CD4-positive, alpha-beta T cell treated with Interleukin-15 for 4 hours (primary cell): Measurements from ENCODE around the gene ASB15.

Source experiments
- DNase-seq: peaks from one replicate; pipeline ENCODE4 v3.0.0-alpha.2; 2020; ENCODE audit warnings: low spot score

The ASB15 gene

GRCh38 chr7:123637203-123637602 is 35.6 kb downstream of the ASB15 start:
- DNase-seq, result no peak

- DNase-seq, result no peak
These were observed 36.3 kb downstream of the ASB15 start for GRCh38 chr7:123637878-123638277.

- no peak for DNase-seq
These were observed 38.0 kb downstream of the ASB15 start for GRCh38 chr7:123639631-123640030.

- DNase-seq, result no peak
These were observed 39.0 kb downstream of the ASB15 start for GRCh38 chr7:123640583-123640982.

GRCh38 chr7:123641901-123642300 is 40.3 kb downstream of the ASB15 start:
- no peak for DNase-seq

GRCh38 chr7:123643495-123644441 is 42.1 kb downstream of the ASB15 start:
- no peak for DNase-seq

- DNase-seq, result no peak
These were observed 43.9 kb downstream of the ASB15 start for GRCh38 chr7:123645516-123645915.

GRCh38 chr7:123647106-123647730 is 45.6 kb downstream of the ASB15 start:
- no peak for DNase-seq

GRCh38 chr7:123649964-123650363 is 48.3 kb downstream of the ASB15 start:
- DNase-seq, result no peak

- no peak for DNase-seq
These were observed 49.0 kb downstream of the ASB15 start for GRCh38 chr7:123650595-123650994.

GRCh38 chr7:123652406-123652805 is 50.8 kb downstream of the ASB15 start:
- DNase-seq, result no peak

- DNase-seq, result no peak
These were observed 51.5 kb downstream of the ASB15 start for GRCh38 chr7:123653162-123653561.

- no peak for DNase-seq
These were observed 54.0 kb downstream of the ASB15 start, which contains the start of gene LMOD2 for GRCh38 chr7:123655614-123656013. LMOD2 (plus strand) TSS chr7:123655866; CDS start chr7:123655964, 98 bp downstream.

- DNase-seq, result no peak
These were observed 55.1 kb downstream of the ASB15 start for GRCh38 chr7:123656544-123657303.

- DNase-seq, result no peak
These were observed 55.7 kb downstream of the ASB15 start for GRCh38 chr7:123657304-123657685.

GRCh38 chr7:123658023-123658422 is 56.4 kb downstream of the ASB15 start:
- no peak for DNase-seq

- DNase-seq, result no peak
These were observed 59.1 kb downstream of the ASB15 start for GRCh38 chr7:123660514-123661354.

- no peak for DNase-seq
These were observed 60.1 kb downstream of the ASB15 start for GRCh38 chr7:123661765-123662164.

- DNase-seq, result no peak
These were observed 60.7 kb downstream of the ASB15 start for GRCh38 chr7:123662293-123662692.

- DNase-seq, result no peak
These were observed 61.1 kb downstream of the ASB15 start for GRCh38 chr7:123662755-123663154.

GRCh38 chr7:123663200-123663599 is 61.6 kb downstream of the ASB15 start:
- DNase-seq, result no peak

- no peak for DNase-seq
These were observed 63.5 kb downstream of the ASB15 start for GRCh38 chr7:123665157-123665556.
